Stimulated activated CD4-positive, alpha-beta T cell treated with anti-CD3 and anti-CD28 coated beads, Interleukin-1b, Interleukin-23, amount 100 ng/mL, for 48 hours (primary cell): ENCODE measurements around the gene ZBED4.

Experiments used
- DNase-seq: peaks from one replicate; pipeline ENCODE4 v3.0.0-alpha.2; 2020

ZBED4 gene

GRCh38 chr22:49879871-49880270, 26.2 kb downstream of the ZBED4 start:
- no peak for DNase-seq

GRCh38 chr22:49880281-49880680, 26.6 kb downstream of the ZBED4 start:
- no peak for DNase-seq

GRCh38 chr22:49881856-49882255, 28.2 kb downstream of the ZBED4 start:
- no peak for DNase-seq

GRCh38 chr22:49882519-49883293, 29.1 kb downstream of the ZBED4 start:
- DNase-seq: no peak

GRCh38 chr22:49883294-49883640, 29.6 kb downstream of the ZBED4 start:
- no peak for DNase-seq

GRCh38 chr22:49884075-49884474, 30.4 kb downstream of the ZBED4 start:
- DNase-seq: no peak

DNA sequence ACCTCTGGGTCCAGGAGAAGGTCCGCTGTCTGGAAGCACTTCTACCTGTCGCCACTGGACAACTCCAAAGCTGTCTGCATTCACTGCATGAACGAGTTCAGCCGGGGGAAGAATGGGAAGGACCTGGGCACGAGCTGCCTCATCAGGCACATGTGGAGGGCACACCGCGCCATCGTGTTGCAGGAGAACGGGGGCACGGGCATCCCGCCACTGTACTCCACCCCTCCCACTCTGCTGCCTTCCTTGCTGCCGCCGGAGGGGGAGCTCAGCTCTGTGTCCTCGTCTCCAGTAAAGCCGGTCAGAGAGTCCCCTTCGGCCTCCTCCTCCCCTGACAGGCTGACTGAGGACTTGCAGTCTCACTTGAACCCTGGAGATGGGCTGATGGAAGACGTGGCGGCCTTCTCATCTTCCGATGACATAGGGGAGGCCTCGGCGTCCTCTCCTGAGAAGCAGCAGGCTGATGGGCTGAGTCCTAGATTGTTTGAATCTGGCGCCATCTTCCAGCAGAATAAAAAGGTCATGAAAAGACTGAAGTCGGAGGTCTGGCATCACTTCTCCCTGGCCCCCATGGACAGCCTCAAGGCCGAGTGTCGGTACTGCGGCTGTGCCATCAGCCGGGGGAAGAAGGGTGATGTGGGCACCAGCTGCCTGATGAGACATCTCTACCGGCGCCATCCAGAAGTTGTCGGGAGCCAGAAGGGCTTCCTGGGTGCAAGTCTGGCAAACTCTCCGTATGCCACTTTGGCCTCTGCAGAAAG, 31.0 kb downstream of the ZBED4 start:
- no peak for DNase-seq

DNA sequence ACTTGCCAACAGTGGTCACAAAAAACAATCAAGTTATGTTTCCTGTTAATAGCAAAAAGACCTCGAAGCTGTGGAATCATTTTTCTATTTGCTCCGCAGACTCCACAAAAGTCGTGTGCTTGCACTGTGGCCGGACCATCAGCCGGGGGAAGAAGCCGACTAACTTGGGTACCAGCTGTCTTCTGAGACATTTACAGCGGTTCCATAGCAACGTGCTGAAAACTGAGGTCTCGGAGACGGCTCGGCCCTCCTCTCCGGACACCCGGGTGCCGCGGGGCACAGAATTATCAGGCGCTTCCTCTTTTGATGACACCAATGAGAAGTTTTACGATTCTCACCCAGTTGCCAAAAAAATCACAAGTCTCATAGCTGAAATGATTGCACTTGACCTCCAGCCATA, 31.6 kb downstream of the ZBED4 start:
- DNase-seq: no peak

- DNase-seq: no peak
Measured at GRCh38 chr22:49885881-49886280, 32.2 kb downstream of the ZBED4 start.

DNA sequence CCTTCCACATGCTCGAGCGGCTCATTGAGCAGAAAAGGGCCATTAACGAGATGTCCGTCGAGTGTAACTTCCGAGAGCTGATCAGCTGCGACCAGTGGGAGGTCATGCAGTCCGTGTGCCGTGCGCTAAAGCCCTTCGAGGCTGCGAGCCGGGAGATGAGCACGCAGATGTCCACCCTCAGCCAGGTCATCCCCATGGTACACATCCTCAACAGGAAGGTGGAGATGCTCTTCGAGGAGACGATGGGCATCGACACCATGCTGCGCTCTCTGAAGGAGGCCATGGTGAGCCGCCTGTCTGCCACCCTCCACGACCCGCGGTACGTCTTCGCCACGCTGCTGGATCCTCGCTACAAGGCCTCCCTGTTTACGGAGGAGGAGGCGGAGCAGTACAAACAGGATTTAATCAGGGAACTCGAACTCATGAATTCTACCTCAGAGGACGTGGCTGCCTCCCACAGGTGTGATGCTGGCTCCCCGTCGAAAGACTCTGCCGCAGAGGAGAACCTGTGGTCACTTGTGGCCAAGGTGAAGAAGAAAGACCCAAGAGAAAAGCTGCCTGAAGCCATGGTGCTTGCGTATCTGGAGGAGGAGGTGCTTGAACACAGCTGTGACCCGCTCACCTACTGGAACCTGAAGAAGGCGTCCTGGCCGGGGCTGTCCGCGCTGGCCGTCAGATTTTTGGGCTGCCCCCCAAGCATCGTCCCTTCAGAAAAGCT, 32.9 kb downstream of the ZBED4 start:
- no peak for DNase-seq

GRCh38 chr22:49887064-49887451, 33.4 kb downstream of the ZBED4 start:
- DNase-seq: no peak

DNA sequence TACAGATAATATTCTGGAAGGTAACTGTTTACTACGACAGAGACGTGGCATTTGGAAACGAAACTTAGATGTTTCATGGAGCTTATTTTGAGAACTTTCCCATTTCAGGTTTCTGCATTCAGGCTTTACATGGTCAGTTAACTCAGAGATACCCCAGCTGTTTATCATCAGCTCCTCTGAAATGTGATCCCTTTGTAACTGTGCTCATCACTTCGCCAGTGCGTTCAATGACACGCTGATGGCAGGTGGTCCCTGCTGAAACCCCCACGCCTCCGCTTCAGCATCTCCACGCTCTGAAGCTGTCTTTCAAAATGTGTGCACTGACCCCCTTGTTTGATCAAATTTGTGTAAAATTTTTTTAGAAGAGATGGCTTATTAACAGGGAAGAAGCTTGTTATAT, 34.1 kb downstream of the ZBED4 start:
- no peak for DNase-seq

GRCh38 chr22:49889071-49889470, 35.4 kb downstream of the ZBED4 start:
- DNase-seq: no peak

DNA sequence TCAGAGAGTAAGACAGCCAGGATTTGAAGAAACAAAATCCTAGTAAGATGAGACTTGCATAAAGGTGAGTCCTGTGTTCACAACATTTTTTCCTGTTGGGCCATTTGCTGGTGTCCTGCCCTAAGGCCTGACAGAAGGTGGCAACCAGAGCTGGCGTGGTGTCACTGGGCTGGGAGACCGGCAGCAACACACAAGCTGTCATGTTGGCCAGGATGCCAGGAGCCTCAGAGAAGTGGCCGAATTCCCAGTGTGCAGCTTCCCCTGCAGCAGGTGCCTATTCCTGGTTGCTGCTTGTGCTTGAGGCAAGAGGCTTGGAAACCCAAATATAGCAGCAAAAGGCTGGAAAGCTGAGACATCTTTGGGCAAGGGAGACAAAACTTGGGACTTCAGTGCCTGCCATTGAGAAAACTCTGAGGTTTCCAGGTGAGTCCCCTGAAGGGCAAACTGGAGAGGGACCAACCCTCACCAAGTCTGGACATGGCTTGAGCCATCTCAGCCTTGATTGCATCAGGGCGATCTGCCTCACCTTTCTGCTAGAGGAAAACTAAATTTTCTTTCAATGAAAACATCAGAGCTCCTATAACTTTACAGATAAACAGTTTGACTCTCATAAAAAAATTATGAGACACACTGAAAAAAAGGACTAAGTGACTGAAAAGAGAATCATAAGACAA, 38.7 kb downstream of the ZBED4 start:
- no peak for DNase-seq

GRCh38 chr22:49893025-49893424, 39.4 kb downstream of the ZBED4 start:
- DNase-seq: no peak

- no peak for DNase-seq
Measured at GRCh38 chr22:49894322-49895054, 40.8 kb downstream of the ZBED4 start.

GRCh38 chr22:49896201-49896600, 42.6 kb downstream of the ZBED4 start:
- no peak for DNase-seq

DNA sequence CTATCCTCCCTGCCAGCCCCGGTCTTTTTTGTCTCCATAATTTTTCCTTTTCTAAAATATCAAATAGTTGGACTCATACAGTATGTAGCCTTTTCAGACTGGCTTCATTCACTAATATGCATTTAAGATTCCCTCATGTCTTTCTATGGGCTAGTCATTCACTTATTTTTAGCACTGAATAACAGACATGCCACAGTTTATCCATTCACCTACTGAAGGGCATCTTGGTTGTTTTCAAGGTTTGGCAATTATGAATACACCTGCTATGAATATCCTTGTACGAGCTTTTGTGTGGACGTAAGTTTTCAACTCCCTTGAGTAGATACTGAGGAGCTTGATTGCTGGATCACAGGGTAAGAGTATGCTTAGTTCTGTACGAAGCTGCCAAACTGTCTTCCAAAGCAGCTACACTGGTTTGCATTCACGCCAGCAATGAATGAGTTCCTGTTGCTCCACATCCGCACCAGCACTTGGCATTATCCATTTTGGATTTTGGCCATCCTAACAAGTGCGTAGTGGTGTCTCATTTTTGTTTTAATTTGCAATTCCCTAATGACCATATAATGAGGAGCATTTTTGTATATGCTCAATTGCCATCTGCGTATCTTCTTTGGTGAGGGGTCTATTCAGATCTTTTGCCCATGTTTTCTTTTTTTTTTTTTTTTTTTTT, 43.5 kb downstream of the ZBED4 start:
- DNase-seq: no peak

DNA sequence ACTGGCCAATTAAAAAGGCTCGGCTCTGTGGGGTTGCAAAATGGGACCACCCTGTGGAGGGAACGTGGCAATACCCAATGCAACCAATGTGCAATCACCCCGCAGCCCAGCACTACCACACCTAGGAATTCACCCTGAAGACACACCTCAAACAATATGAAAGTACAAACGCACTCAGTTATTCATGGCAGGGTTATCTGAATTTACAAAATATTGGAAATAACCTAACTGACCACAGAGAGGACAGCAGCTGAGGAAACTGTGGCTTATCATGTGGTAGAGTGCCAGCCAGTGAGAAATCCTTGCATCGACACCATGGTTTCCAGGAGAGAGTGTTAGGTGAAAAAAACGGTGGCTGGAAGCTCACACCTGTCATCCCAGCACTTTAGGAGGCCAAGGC, 45.9 kb downstream of the ZBED4 start:
- no peak for DNase-seq

- DNase-seq: no peak
Measured at GRCh38 chr22:49900441-49901230, 47.0 kb downstream of the ZBED4 start.

DNA sequence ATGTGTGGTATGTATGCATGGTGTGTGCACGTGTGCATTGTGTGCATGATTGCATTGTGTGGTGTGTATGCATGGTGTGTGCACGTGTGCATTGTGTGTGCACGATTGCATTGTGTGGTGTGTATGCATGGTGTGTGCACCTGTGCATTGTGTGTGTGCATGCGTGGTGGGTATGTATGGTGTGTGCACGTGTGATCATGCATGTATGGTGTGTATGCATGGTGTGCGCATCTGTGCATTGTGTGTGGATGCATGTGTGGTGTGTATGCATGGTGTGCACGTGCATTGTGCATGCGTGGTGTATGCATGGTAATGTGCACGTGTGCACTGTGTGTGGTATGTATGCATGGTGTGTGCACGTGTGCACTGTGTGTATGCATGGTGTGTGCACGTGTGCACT, 47.8 kb downstream of the ZBED4 start:
- DNase-seq: no peak
